M059J (cell line): Measurements from ENCODE around the gene TPGS1. TPM values are rescaled to one million over a fixed set of nuclear protein-coding genes. Genes with fewer than 3 reads are reported as not detected.

Source experiments
- DNase-seq: peaks from one replicate; pipeline ENCODE4 v3.0.0-alpha.2; 2012; ENCODE audit warnings: low read depth
- total RNA-seq: library from RNA; depleted of rRNA; stranded (reverse); fragments of >200 nt; shearing (Covaris generic); gene quantifications from 2 replicates; pipeline ENCODE4 v1.2.3, GENCODE V29; 2014; rRNA removed

TPGS1 gene
- total RNA-seq: 43.6 and 43.9 TPM in 2 replicates

- DNase-seq: peak; percentile 68
Measured at GRCh38 chr19:507286-508203, at the start of gene TPGS1. TPGS1 (plus strand) TSS chr19:507497; CDS start chr19:507507, 10 bp downstream.

GRCh38 chr19:457636-458035 is 49.7 kb upstream of the TPGS1 start:
- DNase-seq: no peak

- DNase-seq: no peak
Measured at GRCh38 chr19:458091-459042, 48.9 kb upstream of the TPGS1 start.

- peak; percentile 47 for DNase-seq
Measured at GRCh38 chr19:459724-460511, 47.4 kb upstream of the TPGS1 start.

GRCh38 chr19:460877-461720 is 46.2 kb upstream of the TPGS1 start, which contains the start of gene SHC2:
SHC2 (minus strand) TSS chr19:461033; CDS start chr19:460996, 37 bp downstream.
- DNase-seq: no peak

GRCh38 chr19:461721-462551 is 45.4 kb upstream of the TPGS1 start:
- DNase-seq: no peak

GRCh38 chr19:463483-464207 is 43.7 kb upstream of the TPGS1 start:
- DNase-seq: no peak

- DNase-seq: no peak
Measured at GRCh38 chr19:464208-464545, 43.1 kb upstream of the TPGS1 start.

- DNase-seq: no peak
Measured at GRCh38 chr19:465056-465816, 42.1 kb upstream of the TPGS1 start.

- no peak for DNase-seq
Measured at GRCh38 chr19:467554-467953, 39.7 kb upstream of the TPGS1 start.

- DNase-seq: no peak
Measured at GRCh38 chr19:468587-469256, 38.6 kb upstream of the TPGS1 start.

- no peak for DNase-seq
Measured at GRCh38 chr19:469833-470232, 37.5 kb upstream of the TPGS1 start.

GRCh38 chr19:470701-471100 is 36.6 kb upstream of the TPGS1 start:
- no peak for DNase-seq

GRCh38 chr19:472005-472858 is 35.1 kb upstream of the TPGS1 start:
- peak; percentile 64 for DNase-seq

GRCh38 chr19:474126-475078 is 32.9 kb upstream of the TPGS1 start:
- no peak for DNase-seq

GRCh38 chr19:475360-475759 is 31.9 kb upstream of the TPGS1 start:
- DNase-seq: no peak
